HTR-8/SVneo (cell line): Measurements from ENCODE around the gene MYL10.

Experiments
- DNase-seq: peaks from one replicate; pipeline ENCODE4 v3.0.0; 2011; ENCODE audit warnings: low spot score, mixed read lengths; ENCODE audit not compliant: insufficient read length
- FAIRE-seq: peaks from 2 replicates; lab custom pipeline; 2011; peaks lifted over from hg19 to GRCh38; lab: Jason Lieb, UNC

Gene MYL10

DNA sequence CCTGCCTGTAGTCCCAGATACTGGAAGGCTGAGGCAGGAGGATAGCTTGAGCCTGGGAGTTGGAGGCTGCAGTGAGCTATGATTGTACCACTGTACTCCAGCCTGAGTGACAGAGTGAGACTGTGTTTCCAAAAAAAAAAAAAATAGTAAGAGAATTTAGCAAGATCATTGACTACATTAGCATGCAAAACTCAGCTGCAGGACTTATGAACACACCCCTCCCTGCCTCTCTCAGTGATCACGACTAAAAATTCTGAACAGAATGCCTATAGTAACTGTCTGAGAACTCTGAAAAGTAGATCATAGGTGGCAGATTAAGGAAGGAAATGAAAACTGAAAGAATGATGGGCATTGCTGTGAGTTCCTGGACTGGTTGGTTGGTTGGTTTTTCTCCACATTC is 50.5 kb downstream of the MYL10 start:
- DNase-seq (no peak), FAIRE-seq (no peak)

DNA sequence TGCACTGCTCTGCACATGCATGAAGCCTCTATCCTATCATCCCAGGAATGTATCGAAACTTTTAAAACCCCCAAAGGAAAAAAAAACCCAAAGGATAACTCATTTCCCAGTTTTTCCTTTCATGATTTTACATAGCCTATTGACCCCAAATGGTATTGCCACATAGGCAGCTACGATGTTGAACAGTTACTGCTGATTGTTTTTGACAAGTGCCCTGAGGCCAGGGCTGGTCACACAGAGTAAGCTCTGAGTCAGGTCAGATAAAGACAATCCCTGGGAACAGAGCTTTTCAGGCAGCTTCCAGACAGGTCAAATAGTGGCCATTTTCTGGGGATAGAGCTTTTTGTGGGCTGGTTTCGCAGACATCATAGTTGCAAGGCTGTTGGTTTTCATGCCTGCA is 52.1 kb downstream of the MYL10 start:
- DNase-seq: no peak
- FAIRE-seq: no peak

DNA sequence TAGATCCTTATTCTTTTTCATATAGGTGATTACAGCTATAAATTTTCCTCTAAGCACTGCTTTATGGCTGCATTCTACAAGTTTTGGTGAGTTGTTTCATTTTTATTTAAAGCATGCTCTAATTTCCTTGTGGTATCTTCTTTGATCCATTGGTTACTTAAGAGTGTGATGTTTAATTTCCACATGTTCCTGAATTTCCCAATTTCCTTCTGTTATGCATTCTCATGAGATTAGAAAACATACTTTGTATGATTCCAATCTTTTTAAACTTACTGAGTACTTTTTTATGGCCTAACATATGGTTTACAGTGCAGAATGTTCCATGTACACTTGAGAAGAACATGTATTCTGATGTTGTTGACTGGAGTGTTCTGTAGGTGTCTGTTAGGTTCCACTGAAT is 53.4 kb downstream of the MYL10 start:
- DNase-seq (no peak), FAIRE-seq (no peak)

DNA sequence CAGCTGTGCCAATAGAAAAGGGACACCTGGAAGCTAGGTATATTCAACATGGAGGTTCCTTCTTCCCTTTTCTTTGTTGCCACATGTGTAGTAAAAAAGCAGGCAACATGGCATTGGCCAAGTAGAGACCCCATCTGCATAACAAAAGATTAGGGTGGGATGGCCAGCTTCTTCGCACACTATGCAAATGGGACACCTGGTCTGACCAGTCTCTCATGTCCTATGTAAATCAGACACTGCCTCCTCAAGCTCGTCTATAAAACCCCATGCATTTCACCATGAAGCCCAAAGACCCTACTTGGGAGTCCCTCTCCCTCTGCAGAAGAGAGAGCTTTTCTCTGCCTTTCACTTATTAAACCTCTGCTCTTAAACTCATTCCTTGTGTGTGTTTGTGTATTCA is 53.9 kb downstream of the MYL10 start:
- DNase-seq: no peak
- no peak for FAIRE-seq

DNA sequence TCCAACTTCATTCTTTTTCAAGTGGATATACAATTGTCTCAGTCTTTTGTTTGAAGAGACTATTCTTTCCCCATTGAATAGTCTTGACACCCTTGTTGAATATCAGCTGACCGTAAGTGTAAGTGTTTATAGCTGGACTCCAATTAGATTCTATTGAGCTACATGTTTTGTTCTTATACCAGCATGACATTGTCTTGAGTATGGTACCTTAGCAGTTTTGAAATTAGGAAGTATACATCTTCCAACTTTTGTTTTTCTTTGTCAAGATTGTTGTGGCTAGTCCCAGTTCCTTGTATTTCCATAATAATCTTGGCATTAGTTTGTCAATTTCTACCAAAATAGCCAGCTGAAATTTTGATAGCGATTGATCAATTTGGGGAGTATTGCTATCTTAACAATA is 56.9 kb downstream of the MYL10 start:
- no peak for FAIRE-seq
- no peak for DNase-seq

DNA sequence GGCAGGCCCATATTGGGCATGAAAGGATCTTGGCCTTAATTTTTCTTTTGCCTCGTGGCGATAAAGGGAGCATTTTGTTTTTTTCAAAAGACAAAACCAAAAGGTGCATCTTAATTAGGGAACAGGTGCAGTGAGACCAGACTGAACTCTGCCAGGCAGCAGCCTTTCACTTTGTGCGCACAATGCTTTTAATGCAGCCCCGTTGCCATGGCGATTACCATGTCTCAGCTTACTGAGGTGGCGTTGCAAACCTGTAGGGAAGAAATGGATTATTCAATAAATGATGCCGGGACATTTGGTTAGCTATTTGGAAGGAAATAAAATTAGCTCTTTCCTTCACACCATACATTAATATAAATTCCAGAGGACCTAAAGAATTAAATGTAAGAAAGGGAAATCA is 61.9 kb downstream of the MYL10 start:
- DNase-seq (no peak), FAIRE-seq (no peak)

DNA sequence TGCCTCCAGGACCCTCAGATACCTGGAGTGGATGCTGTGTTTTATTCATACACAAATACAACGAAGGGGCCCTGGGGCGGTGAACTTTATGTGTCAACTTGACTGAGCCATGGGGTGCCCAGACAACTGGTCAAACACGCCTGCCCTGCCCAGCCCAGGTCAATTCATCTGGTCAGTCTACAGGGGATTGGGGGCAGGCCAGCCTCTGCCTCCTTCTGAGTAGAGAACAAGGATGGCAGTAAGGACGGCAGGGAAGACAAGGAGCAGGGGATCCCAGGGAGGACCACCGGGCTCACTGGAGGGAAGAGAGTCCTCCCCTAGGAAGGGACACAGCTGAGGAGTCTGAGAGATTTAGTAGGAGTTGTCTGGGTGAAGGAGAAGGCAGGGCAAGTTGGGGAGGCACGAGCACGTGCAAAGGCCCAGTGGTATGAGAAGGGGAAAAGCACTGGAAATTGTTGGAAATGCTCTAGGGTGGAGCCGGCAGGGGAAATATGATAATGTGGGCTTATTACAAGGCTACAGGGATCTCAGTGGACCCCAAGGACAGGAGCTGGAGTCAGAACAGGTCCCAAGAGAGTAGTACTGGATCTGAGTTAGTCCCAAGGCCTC is 63.4 kb downstream of the MYL10 start:
- FAIRE-seq: no peak
- DNase-seq: no peak

DNA sequence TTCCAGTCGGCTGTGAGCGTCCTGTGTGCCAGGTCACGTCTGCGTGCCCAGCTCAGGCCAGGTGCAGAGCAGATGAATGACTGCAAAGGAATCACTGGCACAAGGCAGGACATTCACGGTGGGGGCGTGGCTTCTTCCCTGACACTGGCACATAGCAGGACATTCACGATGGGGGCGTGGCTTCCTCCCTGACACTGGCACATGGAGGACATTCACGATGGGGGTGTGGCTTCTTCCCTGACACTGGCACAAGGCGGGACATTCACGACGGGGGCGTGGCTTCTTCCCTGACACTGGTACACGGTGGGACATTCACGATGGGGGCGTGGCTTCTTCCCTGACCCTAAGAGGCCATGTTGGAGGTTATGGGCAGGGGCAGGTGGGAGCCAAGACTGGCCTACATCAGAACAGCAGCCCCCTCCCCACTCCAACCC is 64.3 kb downstream of the MYL10 start:
- FAIRE-seq: no peak
- DNase-seq: no peak

DNA sequence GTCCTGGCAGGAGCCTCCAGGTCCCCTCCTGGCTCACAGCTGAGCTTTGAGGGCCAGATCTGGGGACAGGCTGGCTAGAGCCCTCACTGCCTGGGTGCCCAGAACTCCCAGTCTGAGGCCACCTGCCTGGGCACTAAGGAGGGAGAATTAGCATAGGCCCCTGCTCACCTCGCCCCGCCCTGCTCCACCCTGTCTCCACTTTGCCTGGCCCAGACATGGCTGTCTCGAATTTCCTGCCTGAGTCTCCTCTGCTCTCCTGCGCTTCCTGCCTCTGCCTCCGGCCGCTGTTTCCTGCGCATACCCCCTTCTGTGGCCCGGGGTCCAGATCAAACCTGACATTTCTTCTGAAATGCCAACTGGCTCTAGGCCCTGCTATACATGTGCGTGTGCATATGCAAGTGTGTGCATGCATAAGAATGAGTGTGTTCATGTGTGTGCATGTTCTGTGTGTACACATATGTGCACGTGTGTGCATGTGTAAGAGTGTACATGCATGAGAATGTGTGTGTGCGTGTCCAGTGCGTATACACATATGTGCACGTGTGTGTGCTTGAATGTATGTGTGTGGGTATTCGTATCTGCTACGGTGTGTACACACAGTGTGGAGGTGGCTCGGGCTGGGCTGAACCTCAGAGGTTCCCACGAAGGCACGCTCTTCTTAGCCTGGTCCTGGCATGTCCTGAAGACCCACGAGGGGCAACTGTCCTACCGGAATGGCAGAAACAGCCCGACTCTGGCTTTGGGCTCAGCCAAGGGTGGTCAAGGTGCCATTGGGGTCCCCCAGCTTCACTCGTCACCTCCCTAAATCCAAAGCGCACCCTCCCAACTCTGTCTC is 64.9 kb downstream of the MYL10 start:
- FAIRE-seq: no peak
- DNase-seq: no peak
